Testis (tissue), 3 donors: ENCODE results near the gene EXD3. TPM values are rescaled to one million over a fixed set of nuclear protein-coding genes. Genes with fewer than 3 reads are reported as not detected.

Experiments
- DNase-seq: peaks from one replicate; pipeline ENCODE4 v3.0.0-alpha.2; 2019
- H3K27ac ChIP-seq, 2 donors: fragments of 200-600 bp; sonication (generic); one replicate each; pipeline ENCODE4 v1.5.1; 2019
- H3K27me3 ChIP-seq: fragments of 200-600 bp; sonication (generic); one replicate; pipeline ENCODE4 v1.5.1; 2019
- H3K36me3 ChIP-seq: fragments of 200-600 bp; sonication (generic); one replicate; pipeline ENCODE4 v1.5.1; 2017; ENCODE audit warnings: low read depth; ENCODE audit errors: missing control alignments
- H3K4me1 ChIP-seq: fragments of 200-600 bp; sonication (generic); one replicate; pipeline ENCODE4 v1.5.1; 2019
- H3K4me3 ChIP-seq, 2 donors: fragments of 200-600 bp; sonication (generic); one replicate each; pipeline ENCODE4 v1.5.1; 2017 to 2019
- H3K9me3 ChIP-seq: fragments of 200-600 bp; sonication (generic); one replicate; pipeline ENCODE4 v1.5.1; 2017
- CTCF ChIP-seq, 3 experiments: fragments of 450-650 bp in 2 of 3; fragments of 200-600 bp in 1 of 3; sonication (generic) in 1 of 3; IDR thresholded peaks; one replicate each; pipeline ENCODE4 v1.5.1; 2016 to 2019; ENCODE audit warnings: antibody characterized with exemption in 3 of 3, mild to moderate bottlenecking in 2 of 3, moderate library complexity in 1 of 3
- POLR2A ChIP-seq: fragments of 450-650 bp; IDR thresholded peaks from one replicate; pipeline ENCODE4 v1.6.1; 2017; ENCODE audit warnings: antibody characterized with exemption, mild to moderate bottlenecking, moderate library complexity
- WGBS, 2 donors: methylation state at CpG; one replicate each; pipeline ENCODE4 v1.1.5; 2018; 5-methylcytosine and 5-hydroxymethylcytosine counted together
- intact Hi-C: fragments of 100-400 bp; cut with DNase I; formaldehyde crosslinking; loops from one replicate; pipeline ENCODE4 v1.15.1; 2023; ENCODE audit warnings: low total_unique reads
- polyA plus RNA-seq: library from polyadenylated mRNA; stranded (reverse); fragments of 350-450 nt; fragmentation: Illumina TruSeq; extraction: RNeasy Lipid Tissue Mini Kit (QIAGEN cat#74804); gene quantifications from one replicate; pipeline ENCODE4 v1.2.3, GENCODE V29; 2014; ENCODE audit warnings: low read depth, low replicate concordance; ENCODE audit not compliant: insufficient read depth
- total RNA-seq, 2 donors: library from RNA; depleted of rRNA; stranded (reverse); fragments of >200 nt; gene quantifications; one replicate each; pipeline ENCODE4 v1.2.3, GENCODE V29; 2016

EXD3 gene
- total and polyA plus RNA-seq, 3 donors from 2014 or later = 8.9 to 24.5 (median 15.5) TPM

- TF ChIP-seq CTCF (IDR thresholded peaks at IDR 0.05) (no peak), POLR2A (no peak)
- DNase-seq = no peak
- Histone ChIP-seq H3K27ac (peak overlapping the region; percentile 4 to 50), H3K36me3 (no peaks in the 10 kb centered on the region), H3K9me3 (no peaks in the 10 kb centered on the region), H3K27me3 (no peaks in the 10 kb centered on the region), H3K4me3 (peak overlapping the region; percentile 42 to 59), H3K4me1 (peaks cover 4% of the 10 kb centered on the region)
- 65 to 75% methylated on average over 15 to 98 of the region's 99 CpGs for whole genome bisulfite sequencing, 2 donors
- intact Hi-C loops = no loop called here
Measured at GRCh38 chr9:137417161-137418021, 5.6 kb downstream of the EXD3 start.

- H3K9me3 ChIP-seq = no peaks in the 10 kb centered on the region
- peak overlapping the region; percentile 42 to 59 for H3K4me3 ChIP-seq
- no peak for DNase-seq
- no peaks in the 10 kb centered on the region for H3K36me3 ChIP-seq
- intact Hi-C loops = no loop called here
- WGBS, 2 donors = 75 to 84% methylated on average over 16 to 32 of the region's 45 CpGs
- peaks cover 7% of the 10 kb centered on the region for H3K4me1 ChIP-seq
- H3K27me3 ChIP-seq = no peaks in the 10 kb centered on the region
- no peak for TF ChIP-seq POLR2A
- no peak for TF ChIP-seq CTCF (IDR thresholded peaks at IDR 0.05)
- peak overlapping the region; percentile 4 to 50 for H3K27ac ChIP-seq
Measured at GRCh38 chr9:137416563-137417151, 6.3 kb downstream of the EXD3 start.

GRCh38 chr9:137416006-137416562 is 6.9 kb downstream of the EXD3 start:
- Histone ChIP-seq H3K36me3 (no peaks in the 10 kb centered on the region), H3K27me3 (no peaks in the 10 kb centered on the region), H3K4me1 (peaks cover 13% of the 10 kb centered on the region), H3K27ac (no peak overlapping the region), H3K9me3 (no peaks in the 10 kb centered on the region), H3K4me3 (peak overlapping the region in 1 of 2 donors; percentile 59)
- intact Hi-C loops = no loop called here
- no peak for DNase-seq
- WGBS, 2 donors = 78% methylated on average over 22 of the region's 23 CpGs; no CpG with 5 or more reads in 1 of the 2 donors
- no peak for TF ChIP-seq CTCF (IDR thresholded peaks at IDR 0.05)
- TF ChIP-seq POLR2A = no peak

GRCh38 chr9:137415451-137415850 is 7.5 kb downstream of the EXD3 start:
- no peak for DNase-seq
- Histone ChIP-seq H3K4me3 (no peak overlapping the region), H3K27me3 (no peaks in the 10 kb centered on the region), H3K9me3 (no peaks in the 10 kb centered on the region), H3K4me1 (peaks cover 18% of the 10 kb centered on the region), H3K36me3 (no peaks in the 10 kb centered on the region), H3K27ac (no peak overlapping the region)
- WGBS, 2 donors = 86 to 94% methylated on average over 2 to 5 of the region's 5 CpGs
- intact Hi-C loops = no loop called here
- TF ChIP-seq CTCF (IDR thresholded peaks at IDR 0.05) (no peak), POLR2A (no peak)
